BE2C (cell line): Measurements from ENCODE around the gene CHST11.
A peak's percentile ranks its signal among the peaks of the same experiment; 100 is the strongest.

Experiments used
- DNase-seq: peaks from one replicate; pipeline ENCODE4 v3.0.0-alpha.2; 2020
- H3K27me3 ChIP-seq: fragments of 250-450 bp; sonication (Bioruptor Pico); 2 replicates; pipeline ENCODE4 v1.5.1; 2020; ENCODE audit warnings: mild to moderate bottlenecking
- H3K36me3 ChIP-seq: fragments of 250-450 bp; sonication (Bioruptor Pico); 2 replicates; pipeline ENCODE4 v1.5.1; 2020; ENCODE audit warnings: mild to moderate bottlenecking
- H3K4me1 ChIP-seq: fragments of 250-450 bp; sonication (Bioruptor Pico); 2 replicates; pipeline ENCODE4 v1.5.1; 2020
- H3K4me3 ChIP-seq: 2 replicates; pipeline ENCODE4 v1.5.1; 2011; ENCODE audit warnings: low read depth, low read length
- H3K9me3 ChIP-seq: fragments of 250-450 bp; sonication (Bioruptor Pico); 2 replicates; pipeline ENCODE4 v1.5.1; 2020
- CTCF ChIP-seq: IDR thresholded peaks from 2 replicates; pipeline ENCODE4 v1.5.1; 2012; ENCODE audit warnings: mild to moderate bottlenecking, low read depth, low read length

The CHST11 gene

GRCh38 chr12:104643819-104644669 is 187.3 kb downstream of the CHST11 start:
- no peaks in the 10 kb centered on the region for H3K27me3 ChIP-seq
- H3K36me3 ChIP-seq, result no peaks in the 10 kb centered on the region
- H3K4me1 ChIP-seq, result peaks cover 12% of the 10 kb centered on the region
- TF ChIP-seq CTCF, result no peak
- no peak overlapping the region for H3K4me3 ChIP-seq
- peak; percentile 61 for DNase-seq
- no peaks in the 10 kb centered on the region for H3K9me3 ChIP-seq

DNA sequence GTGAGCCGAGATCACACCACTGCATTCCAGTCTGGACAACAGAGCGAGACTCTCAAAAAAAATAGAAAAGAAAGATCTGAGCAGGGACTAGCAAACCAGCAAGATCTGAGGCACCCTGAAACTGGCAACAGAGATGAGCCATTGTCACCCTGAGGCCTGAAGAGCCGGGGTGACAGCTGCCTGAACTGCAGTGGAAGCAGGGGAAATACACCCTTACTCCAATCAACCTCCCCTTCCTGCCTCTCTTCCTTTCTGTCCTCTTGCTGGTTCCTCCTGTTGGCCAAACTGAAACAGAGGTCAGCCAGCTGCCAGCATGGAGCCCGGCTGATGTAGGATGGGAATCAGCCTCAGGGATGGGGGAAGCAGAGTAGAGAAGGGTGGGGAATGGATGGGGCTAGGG is 192.0 kb downstream of the CHST11 start:
- no peak for TF ChIP-seq CTCF
- Histone ChIP-seq H3K27me3 (no peaks in the 10 kb centered on the region), H3K4me1 (peaks cover 25% of the 10 kb centered on the region), H3K4me3 (no peak overlapping the region), H3K36me3 (no peaks in the 10 kb centered on the region), H3K9me3 (no peaks in the 10 kb centered on the region)
- no peak for DNase-seq

GRCh38 chr12:104649217-104649824 is 192.6 kb downstream of the CHST11 start:
- TF ChIP-seq CTCF, result no peak
- DNase-seq, result no peak
- Histone ChIP-seq H3K4me1 (peaks cover 26% of the 10 kb centered on the region), H3K36me3 (no peaks in the 10 kb centered on the region), H3K27me3 (no peaks in the 10 kb centered on the region), H3K4me3 (no peak overlapping the region), H3K9me3 (no peaks in the 10 kb centered on the region)

GRCh38 chr12:104649921-104650320 is 193.2 kb downstream of the CHST11 start:
- Histone ChIP-seq H3K4me1 (peaks cover 22% of the 10 kb centered on the region), H3K9me3 (no peaks in the 10 kb centered on the region), H3K4me3 (no peak overlapping the region), H3K36me3 (no peaks in the 10 kb centered on the region), H3K27me3 (no peaks in the 10 kb centered on the region)
- TF ChIP-seq CTCF, result no peak
- no peak for DNase-seq

DNA sequence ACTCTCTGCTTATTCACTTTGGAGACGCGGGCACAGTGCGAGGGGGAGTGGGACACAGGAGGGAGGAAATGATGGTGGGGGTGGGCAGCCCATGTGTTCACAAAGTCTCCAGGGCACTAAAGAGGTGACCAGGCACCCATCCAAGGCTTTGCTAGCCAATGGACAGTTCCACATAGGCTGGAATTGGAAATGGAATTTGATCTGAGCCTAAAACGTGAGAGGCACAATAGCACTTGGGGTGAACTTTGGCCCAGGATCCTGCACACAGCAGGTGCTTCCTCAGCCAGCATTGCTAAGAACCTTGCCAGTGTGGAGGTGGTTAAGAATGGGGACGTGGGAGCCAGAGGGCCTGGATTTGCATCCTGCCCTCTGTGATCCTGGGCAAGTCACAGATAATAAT is 193.8 kb downstream of the CHST11 start:
- no peaks in the 10 kb centered on the region for H3K27me3 ChIP-seq
- H3K9me3 ChIP-seq, result no peaks in the 10 kb centered on the region
- no peak for TF ChIP-seq CTCF
- no peak for DNase-seq
- H3K36me3 ChIP-seq, result no peaks in the 10 kb centered on the region
- peaks cover 22% of the 10 kb centered on the region for H3K4me1 ChIP-seq
- H3K4me3 ChIP-seq, result no peak overlapping the region

DNA sequence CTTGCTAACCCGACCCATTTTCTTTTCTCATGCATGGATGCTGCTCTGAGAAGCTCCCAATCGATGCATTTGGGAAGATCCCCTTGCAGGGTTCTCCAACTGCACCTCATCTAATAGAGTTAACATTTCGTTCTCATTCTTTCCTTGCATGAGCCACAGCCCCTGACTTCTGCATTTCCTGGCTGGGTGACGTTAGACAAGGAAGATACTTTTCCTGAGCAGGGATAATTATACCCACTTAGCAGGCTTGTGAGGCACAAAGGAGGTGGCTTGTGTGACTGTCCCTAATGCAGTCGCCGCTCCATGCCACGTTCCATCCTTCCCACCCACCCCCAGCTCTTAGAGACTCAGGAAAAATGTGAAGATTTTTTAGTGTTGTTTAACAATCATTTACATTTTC is 195.1 kb downstream of the CHST11 start:
- Histone ChIP-seq H3K27me3 (no peaks in the 10 kb centered on the region), H3K9me3 (no peaks in the 10 kb centered on the region), H3K4me3 (no peak overlapping the region), H3K36me3 (no peaks in the 10 kb centered on the region), H3K4me1 (peaks cover 22% of the 10 kb centered on the region)
- TF ChIP-seq CTCF, result no peak
- no peak for DNase-seq
